Measurements from ENCODE around the gene SLIT3.

SLIT3 gene

DNA sequence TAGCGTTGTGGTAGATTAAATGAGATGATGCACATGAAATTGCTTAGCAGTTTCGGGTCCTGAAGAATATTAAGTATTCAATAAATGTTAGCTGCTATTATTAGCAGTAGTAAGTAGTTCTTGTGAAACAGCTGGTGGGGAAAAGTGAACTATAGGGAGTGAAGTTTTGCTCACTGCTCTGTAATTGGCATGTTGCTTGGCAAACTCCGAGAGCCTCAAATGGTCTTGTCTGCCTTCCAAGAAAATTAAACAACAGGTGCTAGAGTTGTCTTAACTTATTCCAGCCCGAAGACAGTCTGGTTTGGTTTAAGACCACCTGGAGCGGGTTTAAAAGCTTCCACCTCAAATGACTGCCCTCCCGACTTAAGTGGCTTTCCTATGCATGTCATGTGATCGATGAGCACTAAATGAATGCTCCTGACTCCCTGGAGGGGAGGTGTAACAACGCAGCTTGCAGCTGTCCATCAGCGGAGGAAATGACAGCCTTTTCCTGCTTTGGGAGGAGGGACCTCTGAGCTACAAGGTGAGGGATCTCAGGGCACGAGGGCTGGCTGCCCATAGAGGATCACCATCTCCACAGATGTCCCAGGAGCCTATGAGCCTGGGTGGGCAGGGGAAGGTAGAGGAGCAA lies 518.9 kb downstream of the SLIT3 start:
- DNase-seq: no peak

DNA sequence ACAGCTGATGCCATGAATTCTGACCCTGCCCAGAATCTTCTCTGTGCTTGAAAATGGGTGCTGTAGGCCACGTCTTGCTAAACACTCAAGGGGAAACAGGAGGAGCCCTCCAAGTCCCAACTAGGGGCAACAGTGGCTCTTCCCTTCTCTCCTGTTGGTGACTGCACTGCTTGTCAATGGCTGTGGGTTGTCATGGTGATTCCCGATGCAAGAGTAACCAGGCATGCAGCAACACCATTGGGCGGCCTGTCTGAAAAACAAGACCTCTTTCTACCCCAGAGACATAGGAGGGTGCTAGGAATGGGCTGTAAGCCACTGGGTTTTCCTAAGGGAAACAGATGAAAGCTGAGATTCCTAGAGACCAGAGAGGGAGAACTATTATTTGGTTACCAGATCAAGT lies 520.1 kb downstream of the SLIT3 start:
- DNase-seq: no peak

DNA sequence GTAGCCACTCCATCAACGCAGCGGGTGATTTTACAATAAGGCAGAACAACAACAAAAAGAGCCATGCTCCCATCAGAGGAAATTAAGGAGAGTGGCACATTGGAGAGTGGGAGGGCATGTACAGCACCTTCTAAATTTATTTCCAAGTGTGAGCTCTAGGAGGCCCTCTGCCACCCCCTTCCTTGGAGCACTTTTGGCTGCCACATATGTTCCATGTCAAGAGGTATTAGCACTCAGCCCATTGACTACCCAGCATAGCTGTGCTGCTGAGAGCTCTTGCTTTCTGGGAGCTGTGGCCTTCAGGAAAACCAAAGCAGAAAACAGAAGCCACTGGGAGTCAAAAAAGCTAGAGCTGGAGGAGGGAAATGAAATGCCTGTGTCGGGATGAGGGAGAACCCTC lies 521.6 kb downstream of the SLIT3 start:
- DNase-seq: no peak

DNA sequence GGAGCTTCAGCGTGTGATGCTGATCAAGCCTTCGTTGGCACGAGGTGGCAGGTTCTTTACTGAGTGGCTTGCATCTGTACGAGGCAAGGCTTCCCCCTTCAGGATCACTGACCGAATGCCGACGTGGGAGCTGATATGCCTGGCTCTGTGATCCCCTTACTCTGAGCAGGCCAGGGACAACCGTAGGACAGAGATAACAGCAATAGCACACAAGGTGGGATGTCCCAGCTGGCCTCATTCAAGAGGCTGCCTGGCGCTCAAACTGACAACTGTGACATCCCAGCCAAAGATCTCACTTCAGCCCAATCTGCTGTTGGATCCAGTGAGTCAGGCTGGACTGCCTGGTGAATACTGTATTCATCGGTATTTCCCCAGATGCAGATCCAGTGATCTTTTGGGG lies 522.4 kb downstream of the SLIT3 start:
- DNase-seq: no peak

DNA sequence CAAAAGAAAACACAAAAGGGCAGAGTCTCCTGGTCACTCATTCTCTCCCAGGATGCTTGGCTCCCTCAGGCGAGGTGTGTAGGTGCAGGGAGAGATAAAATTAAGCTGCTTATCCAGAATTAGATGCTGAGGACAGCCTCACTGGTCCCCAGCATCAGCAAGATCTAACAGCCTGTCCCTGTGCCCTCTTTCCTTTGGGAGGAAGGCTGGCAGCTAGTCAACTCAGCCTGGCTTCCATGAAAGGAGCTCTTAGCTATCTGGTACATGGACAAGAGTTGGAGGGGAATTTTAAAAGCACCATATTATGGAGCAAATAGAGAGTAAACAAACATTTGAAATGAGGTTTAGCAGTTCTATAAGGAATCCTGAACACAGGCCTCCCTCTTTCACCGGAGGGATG lies 523.3 kb downstream of the SLIT3 start:
- DNase-seq: no peak

DNA sequence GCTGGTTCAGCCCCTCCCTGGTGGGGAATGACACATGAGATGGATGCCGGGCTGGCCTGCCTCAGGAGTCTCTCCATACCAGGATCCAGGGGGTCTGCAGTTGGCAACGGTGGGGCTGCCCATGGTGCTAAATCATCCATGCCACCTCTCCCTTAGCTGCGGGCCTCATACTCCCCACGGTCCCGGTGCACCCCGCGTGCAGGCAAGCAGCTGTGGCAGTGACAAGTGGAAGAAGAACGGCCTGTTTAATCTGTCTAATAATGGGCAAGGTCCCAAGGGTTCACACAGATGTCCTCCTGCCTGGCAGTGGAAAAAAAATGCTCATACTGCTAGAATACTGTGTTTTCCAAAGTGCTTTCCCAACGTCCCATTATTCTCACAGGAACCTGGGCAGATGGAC lies 524.9 kb downstream of the SLIT3 start:
- no peak for DNase-seq

DNA sequence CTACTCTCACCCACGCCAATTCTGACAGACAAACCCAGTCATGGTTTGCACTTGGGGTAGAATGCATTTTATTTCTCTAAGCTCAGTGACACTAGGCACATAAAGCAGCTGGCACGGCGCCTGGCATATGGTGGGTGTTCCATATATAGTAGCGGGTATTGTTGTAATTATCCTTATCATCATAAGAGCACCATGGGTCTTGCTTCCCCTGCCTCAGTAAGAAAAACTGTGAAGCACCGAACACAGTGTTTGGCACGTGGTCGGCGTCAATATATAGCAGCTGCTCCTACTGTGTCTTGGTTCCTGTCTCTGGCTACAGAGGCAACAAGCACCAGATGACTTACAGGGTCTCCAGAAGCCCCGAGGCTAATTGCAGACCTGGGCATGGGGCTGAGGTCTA lies 527.7 kb downstream of the SLIT3 start:
- no peak for DNase-seq

DNA sequence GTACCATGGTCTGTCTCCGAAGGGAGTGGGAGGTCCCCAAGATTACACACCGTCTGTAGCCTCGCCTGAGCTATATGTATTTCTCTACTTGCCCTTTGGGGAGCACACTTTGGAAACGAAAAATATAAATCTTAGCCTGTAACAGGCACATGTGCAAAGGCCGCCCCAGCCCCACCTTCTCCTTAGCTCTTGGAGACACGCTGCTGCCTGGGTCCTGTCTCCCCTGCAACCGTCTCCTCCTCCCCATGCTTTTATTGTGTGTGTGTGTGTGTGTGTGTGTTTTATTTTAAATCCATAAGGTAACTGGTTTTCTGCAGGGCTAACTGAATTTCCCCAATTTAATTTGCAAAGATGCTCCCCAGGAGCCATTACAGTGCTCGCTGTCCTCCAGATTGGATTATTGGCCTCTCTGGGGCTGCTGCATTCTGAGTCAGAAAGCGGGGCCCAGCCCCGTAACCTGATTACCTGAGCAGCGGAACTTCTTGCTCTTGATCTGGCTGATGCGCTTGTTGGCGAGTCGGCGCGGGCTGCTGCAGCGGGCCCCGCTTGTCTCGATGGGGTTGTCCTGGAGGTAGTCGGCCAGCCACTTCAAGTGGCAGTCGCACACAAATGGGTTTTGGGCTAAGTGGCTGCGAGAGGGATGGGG lies 528.5 kb downstream of the SLIT3 start:
- DNase-seq: no peak

DNA sequence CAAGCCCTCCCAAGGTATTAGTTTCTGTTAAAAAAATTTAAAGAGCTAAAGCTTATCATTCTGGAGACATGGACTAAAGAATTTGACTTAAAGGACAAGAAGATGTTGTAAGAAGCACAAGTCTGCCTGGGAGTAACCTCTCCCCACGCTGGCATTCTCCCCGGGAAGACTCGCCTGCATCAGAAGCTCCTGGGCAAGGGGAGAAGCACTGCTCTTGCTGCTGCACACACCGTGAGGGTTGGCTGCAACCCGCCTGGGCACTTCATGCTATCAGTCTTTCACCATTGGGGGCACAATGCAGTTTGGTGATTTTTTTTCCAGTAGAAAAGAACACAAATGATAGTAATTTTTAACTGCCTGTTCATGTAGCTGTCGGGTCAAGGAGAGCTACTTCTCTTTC lies 529.3 kb downstream of the SLIT3 start:
- DNase-seq: no peak

DNA sequence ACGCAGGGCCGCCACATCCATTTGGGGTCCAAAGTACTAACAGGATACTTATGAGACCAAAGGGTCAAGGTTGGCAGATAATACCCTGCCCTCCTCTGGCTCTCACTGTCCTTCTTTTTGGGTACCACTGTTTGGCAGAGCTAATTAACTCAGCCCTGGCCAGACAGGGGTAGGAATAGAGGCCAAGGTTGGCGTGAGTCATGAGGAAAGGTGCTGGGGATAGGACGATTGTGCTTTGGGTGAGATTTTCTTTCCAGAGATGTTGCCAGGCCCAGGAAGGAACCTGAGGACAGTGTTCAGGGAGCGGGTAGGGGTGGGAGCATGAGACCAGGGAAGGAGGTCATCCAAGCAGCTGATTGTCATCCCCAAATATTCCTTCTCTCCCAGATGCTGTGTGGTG lies 529.9 kb downstream of the SLIT3 start:
- no peak for DNase-seq

DNA sequence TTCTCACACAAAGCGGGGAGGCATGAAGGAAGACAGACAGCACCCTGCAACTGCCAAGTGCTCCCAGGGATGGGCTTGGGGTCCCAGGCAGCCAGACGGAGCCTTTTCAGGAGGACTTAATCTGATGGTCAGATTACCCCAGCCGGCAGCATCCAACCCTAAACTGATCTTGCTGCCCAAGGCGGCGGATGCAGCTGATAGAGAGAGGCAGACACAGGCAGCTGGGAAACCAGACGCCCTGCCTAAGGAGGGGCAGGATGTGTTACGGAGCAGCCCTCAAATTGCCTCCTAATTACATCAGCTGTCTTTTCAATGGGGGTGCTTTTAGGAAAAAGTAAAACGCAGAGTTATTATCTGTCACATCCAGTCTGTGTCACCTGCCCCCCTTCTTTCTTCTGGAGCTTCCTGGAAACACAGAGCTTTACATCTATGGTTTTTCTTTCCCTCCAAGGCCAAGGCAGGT lies 530.9 kb downstream of the SLIT3 start:
- no peak for DNase-seq

DNA sequence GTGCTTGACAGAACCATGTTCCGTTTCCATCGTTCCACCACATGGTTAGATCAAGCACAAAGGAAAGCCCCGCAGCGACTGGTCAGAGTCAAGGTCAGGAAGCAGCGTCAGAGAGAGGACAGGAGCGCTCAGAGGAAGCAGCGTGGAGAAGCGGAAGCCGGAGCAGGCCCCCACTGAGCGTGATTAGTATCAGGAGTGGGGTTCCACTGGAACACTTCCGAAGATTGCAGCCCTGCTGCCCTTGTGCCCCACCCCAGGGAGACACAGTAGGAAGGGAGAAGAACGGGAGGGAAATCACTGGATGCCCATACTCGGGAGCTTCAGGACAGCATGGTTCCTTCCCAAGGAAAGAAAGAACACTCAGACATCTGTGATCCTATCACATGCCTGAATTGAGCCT lies 532.8 kb downstream of the SLIT3 start:
- DNase-seq: no peak

DNA sequence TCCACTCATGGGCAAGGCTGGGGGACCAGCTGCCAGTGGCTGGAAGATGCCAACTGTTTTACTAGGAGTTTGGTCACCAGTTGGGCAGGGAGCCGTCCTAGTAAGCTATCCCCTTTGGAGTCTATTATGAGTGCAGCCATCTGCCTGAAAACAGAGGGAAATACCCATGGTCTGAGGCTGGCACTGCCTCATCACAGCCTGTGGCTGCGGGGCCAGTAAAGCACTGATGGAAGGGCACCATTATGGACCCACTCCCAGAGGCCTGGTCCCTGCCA lies 534.6 kb downstream of the SLIT3 start:
- DNase-seq: no peak

DNA sequence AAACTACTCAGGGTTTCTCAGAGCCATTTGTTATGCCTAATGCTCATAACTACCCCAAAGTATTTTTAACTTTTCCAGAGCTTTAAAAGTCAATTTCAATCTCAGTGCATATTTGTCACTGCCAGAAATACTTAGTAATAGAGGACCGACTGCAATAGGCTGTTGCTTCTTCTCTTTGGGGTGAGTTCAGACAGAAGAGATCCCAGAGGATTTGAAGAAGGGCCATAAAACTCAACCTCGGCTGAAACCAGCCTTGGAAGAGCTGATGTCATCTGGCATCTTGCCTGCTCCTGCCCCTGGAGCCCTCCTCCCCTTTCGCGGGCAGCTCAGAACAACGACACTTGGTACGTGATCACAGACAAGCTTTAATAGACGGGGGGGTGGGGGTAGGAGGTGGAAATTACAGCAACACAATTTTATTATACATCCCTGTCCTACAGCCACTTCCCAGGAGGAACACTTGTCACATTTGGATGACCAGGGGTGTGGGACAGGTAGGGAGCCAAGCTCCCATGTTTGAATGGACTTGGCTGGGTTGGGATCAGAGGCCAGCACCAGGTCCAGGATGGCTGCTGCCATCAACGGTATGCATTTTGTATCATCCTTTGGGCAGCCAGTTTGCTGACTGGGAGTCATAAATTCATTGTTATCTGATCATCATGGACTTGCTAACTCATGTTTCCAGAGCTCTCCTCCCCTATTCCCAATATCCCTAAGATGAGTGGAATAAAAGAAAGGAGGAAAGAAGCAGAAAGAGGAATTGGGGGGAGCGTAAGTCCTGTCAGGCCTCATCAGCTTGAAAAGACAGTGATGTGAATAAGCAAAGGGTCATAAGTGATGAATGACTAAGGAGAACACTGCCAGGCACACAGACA lies 535.2 kb downstream of the SLIT3 start:
- DNase-seq: no peak

DNA sequence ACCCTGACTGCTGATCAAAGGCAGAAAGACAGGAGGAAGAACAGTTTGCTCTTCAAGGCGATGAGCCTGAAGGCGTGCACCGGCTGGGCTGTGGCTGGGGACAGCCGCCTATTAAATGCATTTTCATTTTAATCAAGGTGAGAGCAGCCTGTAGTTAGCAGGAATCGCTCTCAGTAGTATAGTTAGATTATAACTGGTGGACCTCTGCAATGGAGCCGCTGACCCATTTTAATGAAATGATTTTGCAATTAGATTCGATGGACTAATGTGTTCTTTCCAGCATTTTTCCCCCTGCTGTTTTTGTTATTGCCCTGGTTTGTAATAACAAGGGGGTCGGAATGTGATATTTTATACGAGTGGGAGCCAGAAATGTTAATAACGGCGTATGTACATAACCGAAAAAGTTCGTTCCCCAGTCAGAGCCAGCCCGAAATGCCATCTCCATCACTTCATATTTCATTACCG lies 535.8 kb downstream of the SLIT3 start:
- no peak for DNase-seq

DNA sequence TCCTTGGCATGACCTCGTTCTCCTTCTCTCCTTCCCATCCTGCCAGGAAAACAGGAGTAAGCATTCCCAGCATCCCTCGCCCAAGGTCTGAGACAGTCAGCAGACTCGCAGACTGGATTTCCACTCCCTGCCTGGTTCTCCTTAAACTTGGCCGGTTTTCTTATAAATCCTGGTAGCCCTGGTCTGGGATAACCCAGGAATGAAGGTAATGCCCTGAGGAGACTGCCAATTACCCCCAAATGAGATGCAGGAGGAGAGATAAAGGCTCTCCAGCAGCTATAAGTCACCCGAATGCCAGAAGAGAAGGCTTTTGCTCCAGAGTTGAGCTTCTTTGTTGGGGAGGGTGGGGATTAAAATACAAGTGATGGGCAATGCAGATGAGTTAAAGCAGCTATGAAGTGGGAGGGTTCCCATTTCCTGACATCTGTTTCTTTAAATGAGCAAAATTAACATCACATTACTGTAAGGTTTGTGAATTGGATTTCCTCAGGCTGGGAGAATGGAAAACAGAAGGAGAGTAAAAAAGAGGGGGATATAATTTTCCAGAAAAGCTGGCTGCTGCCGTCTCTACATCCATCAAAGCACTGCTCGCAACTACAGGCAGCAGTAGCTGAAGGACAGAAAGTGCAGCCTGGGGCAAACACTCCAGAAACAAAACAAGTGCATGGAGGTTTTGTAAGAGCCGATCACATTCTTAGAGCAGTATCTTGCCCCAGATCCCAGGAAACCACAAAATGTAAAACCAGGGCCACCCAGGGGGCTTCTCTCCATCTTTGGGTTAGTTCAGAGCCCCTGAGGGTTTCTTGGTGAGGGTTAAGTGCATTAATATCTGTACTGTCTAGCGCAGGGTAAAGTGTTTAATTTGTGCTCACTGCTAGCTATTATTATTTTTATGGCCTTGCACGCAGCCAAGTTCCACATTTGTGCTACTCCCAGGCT lies 544.2 kb downstream of the SLIT3 start:
- DNase-seq: no peak

DNA sequence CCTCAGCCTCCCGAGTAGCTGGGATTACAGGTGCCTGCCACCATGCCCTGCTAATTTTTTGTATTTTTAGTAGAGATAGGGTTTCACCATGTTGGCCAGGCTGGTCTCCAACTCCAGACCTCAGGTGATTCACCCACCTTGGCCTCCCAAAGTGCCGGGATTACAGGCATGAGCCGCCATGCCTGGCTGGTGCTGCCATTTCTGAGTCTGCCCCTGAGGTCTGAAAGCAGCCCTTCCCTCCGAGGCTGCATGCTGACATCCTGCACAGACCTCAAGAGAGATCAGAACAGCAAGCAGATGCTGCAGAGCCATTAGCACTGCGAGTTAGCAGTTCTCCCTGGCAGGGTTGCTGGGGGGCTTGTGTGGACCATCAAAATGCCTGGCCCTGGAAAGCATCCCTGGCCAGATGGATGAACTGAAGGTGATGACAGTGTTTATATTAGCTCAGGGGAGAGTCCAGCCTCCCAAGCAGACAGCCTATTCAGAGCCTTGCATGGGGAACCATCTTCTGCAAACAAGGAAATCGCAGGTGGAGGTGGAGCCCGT lies 545.3 kb downstream of the SLIT3 start:
- DNase-seq: no peak

DNA sequence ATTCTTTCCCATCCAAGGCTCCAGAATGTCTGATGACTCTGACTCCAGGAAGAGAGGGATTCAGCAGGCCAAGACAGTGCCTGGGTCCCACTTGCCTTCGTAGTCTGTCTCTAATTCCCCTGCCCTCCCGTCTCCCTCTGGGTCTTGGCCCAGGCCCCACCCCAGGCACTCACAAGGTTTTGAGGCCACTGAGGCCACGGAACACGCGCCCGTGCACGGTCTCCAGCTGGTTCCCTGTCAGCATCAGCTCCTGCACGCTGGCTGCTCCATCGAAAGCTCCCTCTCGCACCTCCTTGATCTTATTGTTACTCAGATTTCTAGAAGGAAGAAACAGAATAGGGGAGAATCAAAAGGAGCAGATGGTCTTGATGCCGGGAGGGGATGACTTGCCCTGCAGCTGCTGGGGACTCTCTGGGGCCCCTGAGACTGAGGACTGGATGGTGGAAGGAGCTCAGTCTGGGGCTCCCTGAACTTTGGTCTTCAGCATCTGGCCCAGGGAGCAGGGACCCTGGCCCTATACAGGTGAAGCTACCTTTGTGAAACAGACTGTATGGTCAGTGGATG lies 547.2 kb downstream of the SLIT3 start:
- DNase-seq: no peak

DNA sequence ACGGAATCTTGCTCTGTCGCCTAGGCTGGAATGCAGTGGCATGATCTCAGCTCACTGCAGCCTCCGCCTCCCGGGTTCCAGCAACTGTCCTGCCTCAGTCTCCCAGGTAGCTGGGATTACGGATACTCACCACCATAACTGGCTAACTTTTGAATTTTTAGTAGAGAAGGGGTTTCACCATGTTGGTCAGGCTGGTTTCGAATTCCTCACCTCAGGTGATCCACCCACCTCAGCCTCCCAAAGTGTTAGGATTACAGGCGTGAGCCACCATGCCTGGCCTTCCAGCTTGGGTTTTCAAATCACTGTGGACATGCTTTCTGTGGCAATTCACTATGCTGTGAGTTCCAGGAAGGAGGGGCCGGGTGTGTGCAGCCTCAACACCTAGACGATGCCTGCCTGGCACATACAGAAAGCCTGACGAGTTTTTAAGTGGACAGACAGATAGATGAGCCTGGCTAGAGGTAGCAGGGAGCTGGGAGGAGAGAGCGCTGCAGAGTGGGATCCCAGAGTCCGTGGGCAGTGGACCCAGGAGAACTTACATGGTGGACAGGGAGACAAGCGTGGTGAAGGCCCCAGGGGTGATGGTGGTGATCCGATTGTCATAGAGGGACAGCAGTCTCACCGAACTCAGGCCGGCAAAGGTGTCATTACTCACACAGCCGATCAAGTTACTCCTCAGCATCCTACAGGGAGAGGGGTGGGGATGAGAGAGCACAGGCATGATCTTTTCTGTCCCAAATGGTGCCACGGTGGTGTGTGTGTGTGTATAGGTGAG lies 548.3 kb downstream of the SLIT3 start:
- DNase-seq: no peak

DNA sequence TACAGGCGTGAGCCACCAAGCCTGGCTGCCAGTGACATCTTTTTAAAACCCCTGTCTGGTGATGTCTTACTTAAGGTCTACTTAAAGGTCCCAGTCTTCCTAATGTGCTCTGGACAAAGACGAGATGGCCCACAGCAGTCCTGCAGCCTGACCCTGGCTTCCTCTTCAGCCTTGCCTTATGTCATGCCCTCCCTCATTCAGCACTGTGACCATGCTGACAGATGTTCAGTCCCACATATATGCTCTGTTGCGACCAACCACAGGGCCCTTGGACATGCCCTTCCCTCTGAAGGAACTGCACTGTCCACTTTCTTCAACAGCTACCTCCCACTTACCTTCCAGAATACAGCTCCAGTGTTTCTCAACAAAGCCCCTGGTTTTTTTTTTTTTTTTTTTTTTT lies 548.9 kb downstream of the SLIT3 start:
- no peak for DNase-seq

DNA sequence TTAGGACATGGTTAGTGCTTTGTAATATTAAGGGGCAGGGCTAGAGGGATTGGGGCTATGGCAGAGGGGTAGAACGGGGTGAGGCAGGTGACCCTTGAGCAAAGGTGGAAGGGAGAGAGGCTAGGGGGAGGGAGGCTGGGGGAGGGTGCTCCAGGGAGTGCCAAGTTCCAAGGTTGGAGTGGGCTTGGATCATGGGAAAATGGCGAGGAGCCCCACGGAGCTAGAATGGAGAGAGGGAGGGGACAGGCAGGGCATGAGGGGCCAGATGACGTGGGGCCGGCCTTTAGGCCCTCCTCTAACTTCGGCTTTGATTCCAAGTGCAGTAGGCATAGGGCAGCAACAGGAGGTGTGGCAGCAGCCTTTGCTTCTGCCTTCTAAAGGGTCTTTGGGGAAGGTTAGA lies 550.0 kb downstream of the SLIT3 start:
- no peak for DNase-seq

Measured in CD4-positive, alpha-beta T cell treated with Interleukin-12 subunit alpha and Interleukin-12 subunit beta, for 1 hour (primary cell).